COR-L47 (cell line): ENCODE data around the gene IRF2.

Source experiments
- DNase-seq: peaks from one replicate; lab custom pipeline; 2025; lab: John Stamatoyannopoulos, UW

Gene IRF2

GRCh38 chr4:184432127-184432922, 42.0 kb downstream of the IRF2 start:
- no peak for DNase-seq

- no peak for DNase-seq
Observed at GRCh38 chr4:184430163-184430562, 44.2 kb downstream of the IRF2 start.

- no peak for DNase-seq
Observed at GRCh38 chr4:184428787-184429186, 45.6 kb downstream of the IRF2 start.

- no peak for DNase-seq
Observed at GRCh38 chr4:184427687-184428086, 46.7 kb downstream of the IRF2 start.

GRCh38 chr4:184427093-184427492, 47.3 kb downstream of the IRF2 start:
- DNase-seq, result no peak

GRCh38 chr4:184424993-184425758, 49.2 kb downstream of the IRF2 start:
- DNase-seq, result no peak

GRCh38 chr4:184424279-184424678, 50.1 kb downstream of the IRF2 start:
- no peak for DNase-seq

- DNase-seq, result no peak
Observed at GRCh38 chr4:184423003-184423686, 51.2 kb downstream of the IRF2 start.

- no peak for DNase-seq
Observed at GRCh38 chr4:184422378-184422777, 52.0 kb downstream of the IRF2 start.

GRCh38 chr4:184421533-184422155, 52.7 kb downstream of the IRF2 start:
- DNase-seq, result no peak

GRCh38 chr4:184420881-184421416, 53.4 kb downstream of the IRF2 start:
- no peak for DNase-seq

- DNase-seq, result no peak
Observed at GRCh38 chr4:184420402-184420801, 53.9 kb downstream of the IRF2 start.

GRCh38 chr4:184419976-184420375, 54.4 kb downstream of the IRF2 start:
- DNase-seq, result no peak

- DNase-seq, result no peak
Observed at GRCh38 chr4:184417802-184418511, 56.4 kb downstream of the IRF2 start.

- no peak for DNase-seq
Observed at GRCh38 chr4:184416913-184417734, 57.2 kb downstream of the IRF2 start.

GRCh38 chr4:184415071-184415470, 59.3 kb downstream of the IRF2 start:
- DNase-seq, result no peak

GRCh38 chr4:184413261-184414046, 60.9 kb downstream of the IRF2 start:
- DNase-seq, result no peak

- no peak for DNase-seq
Observed at GRCh38 chr4:184410748-184411147, 63.6 kb downstream of the IRF2 start.

GRCh38 chr4:184409911-184410692, 64.2 kb downstream of the IRF2 start:
- DNase-seq, result no peak
